ENCODE data around the gene EXOC1. TPM values are rescaled to one million over a fixed set of nuclear protein-coding genes. Genes with fewer than 3 reads are reported as not detected.

EXOC1 gene
- total and polyA plus RNA-seq, 4 donors = 12.1 to 50.4 (median 32.6) TPM

Other genes starting within 250 kb of the EXOC1 start
- gene NMU, start 217.3 kb upstream of the EXOC1 start, total RNA-seq = not detected
- not detected for gene NMU, start 217.3 kb upstream of the EXOC1 start, polyA plus RNA-seq
- not detected for gene EXOC1L, start 33.9 kb upstream of the EXOC1 start, total RNA-seq
- gene EXOC1L, start 33.9 kb upstream of the EXOC1 start, polyA plus RNA-seq = not detected
- gene CEP135, start 95.3 kb downstream of the EXOC1 start, total RNA-seq = 10 to 100 TPM; 10.4 to 13.5 TPM
- 1 to 10 TPM; 1.1 to 3.9 TPM for gene CEP135, start 95.3 kb downstream of the EXOC1 start, polyA plus RNA-seq